Stomach (tissue), 4 donors: ENCODE measurements around the gene TMC5.

Experiments used
- POLR2A ChIP-seq, 4 donors: fragments of 450-650 bp; IDR thresholded peaks; one replicate each; pipeline ENCODE4 v1.6.1; 2016; ENCODE audit warnings: antibody characterized with exemption in 4 of 4, control low read depth in 2 of 4, mild to moderate bottlenecking in 1 of 4, moderate library complexity in 1 of 4
- TF ChIP-seq, protein P1 (sequence below), 7 experiments: fragments of 450-650 bp in 4 of 7; fragments of 200-600 bp in 3 of 7; sonication (generic) in 3 of 7; IDR thresholded peaks; one replicate each; pipeline ENCODE4 v1.5.1; 2016 to 2019; ENCODE audit warnings: antibody characterized with exemption in 7 of 7, control low read depth in 2 of 7, mild to moderate bottlenecking in 1 of 7

DNA sequence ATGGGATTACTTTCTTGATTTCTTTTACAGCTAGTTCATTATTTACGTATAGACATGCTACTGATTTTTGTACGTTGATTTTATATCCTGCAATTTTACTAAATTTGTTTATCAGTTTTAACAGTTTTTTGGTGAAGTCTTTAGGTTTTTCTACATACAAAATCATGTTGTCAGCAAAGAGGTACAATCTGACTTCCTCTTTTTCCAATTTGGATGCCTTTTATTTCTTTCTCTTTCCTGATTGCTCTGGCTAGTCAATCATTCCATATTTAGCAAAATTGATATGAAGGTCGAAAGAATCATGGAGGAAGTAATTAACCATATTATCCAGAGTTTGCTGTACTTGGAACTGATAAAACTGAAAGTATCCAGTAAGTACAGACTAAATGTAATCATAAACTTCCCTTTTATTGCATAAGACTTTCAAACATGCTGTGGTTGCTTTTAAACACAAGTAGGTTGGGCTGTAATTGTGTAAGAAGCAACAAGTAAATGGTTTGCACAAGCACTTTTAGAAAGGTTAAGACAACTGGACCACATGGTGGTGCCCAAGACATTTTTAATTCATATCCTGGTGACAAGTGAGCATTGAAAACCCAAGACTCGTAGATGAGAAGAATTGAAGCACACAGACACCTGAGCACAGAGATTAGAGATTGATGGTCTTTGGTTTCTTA is 95.8 kb downstream of the TMC5 start:
- TF ChIP-seq, protein P1, sequence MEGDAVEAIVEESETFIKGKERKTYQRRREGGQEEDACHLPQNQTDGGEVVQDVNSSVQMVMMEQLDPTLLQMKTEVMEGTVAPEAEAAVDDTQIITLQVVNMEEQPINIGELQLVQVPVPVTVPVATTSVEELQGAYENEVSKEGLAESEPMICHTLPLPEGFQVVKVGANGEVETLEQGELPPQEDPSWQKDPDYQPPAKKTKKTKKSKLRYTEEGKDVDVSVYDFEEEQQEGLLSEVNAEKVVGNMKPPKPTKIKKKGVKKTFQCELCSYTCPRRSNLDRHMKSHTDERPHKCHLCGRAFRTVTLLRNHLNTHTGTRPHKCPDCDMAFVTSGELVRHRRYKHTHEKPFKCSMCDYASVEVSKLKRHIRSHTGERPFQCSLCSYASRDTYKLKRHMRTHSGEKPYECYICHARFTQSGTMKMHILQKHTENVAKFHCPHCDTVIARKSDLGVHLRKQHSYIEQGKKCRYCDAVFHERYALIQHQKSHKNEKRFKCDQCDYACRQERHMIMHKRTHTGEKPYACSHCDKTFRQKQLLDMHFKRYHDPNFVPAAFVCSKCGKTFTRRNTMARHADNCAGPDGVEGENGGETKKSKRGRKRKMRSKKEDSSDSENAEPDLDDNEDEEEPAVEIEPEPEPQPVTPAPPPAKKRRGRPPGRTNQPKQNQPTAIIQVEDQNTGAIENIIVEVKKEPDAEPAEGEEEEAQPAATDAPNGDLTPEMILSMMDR (IDR thresholded peaks at IDR 0.05): no peak
- TF ChIP-seq POLR2A (IDR thresholded peaks at IDR 0.05): no peak
